ENCODE data around the gene CCNDBP1. TPM values are rescaled to one million over a fixed set of nuclear protein-coding genes. Genes with fewer than 3 reads are reported as not detected.

Gene CCNDBP1, protein sequence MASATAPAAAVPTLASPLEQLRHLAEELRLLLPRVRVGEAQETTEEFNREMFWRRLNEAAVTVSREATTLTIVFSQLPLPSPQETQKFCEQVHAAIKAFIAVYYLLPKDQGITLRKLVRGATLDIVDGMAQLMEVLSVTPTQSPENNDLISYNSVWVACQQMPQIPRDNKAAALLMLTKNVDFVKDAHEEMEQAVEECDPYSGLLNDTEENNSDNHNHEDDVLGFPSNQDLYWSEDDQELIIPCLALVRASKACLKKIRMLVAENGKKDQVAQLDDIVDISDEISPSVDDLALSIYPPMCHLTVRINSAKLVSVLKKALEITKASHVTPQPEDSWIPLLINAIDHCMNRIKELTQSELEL
- total RNA-seq, result 10 to 100 TPM; 40.7 to 64.3 (median 50.4) TPM
- polyA plus RNA-seq, result 10 to 100 TPM; 34.9 to 79.2 (median 36.4) TPM
- long read RNA-seq, donor 1, transcript CCNDBP1-201 (11 exons, 3,660 nt), result major isoform, 52 of 64 reads
- long read RNA-seq, donor 1, partial matches to known transcripts, result 7 of 64 reads
- long read RNA-seq, donor 1, other reads (novel, unspliced or antisense), result 3 of 64 reads
- long read RNA-seq, donor 2, transcript CCNDBP1-201 (11 exons, 3,660 nt), result major isoform, 76 of 90 reads
- long read RNA-seq, donor 2, partial matches to known transcripts, result 4 of 90 reads
- long read RNA-seq, donor 2, other reads (novel, unspliced or antisense), result 5 of 90 reads

DNA sequence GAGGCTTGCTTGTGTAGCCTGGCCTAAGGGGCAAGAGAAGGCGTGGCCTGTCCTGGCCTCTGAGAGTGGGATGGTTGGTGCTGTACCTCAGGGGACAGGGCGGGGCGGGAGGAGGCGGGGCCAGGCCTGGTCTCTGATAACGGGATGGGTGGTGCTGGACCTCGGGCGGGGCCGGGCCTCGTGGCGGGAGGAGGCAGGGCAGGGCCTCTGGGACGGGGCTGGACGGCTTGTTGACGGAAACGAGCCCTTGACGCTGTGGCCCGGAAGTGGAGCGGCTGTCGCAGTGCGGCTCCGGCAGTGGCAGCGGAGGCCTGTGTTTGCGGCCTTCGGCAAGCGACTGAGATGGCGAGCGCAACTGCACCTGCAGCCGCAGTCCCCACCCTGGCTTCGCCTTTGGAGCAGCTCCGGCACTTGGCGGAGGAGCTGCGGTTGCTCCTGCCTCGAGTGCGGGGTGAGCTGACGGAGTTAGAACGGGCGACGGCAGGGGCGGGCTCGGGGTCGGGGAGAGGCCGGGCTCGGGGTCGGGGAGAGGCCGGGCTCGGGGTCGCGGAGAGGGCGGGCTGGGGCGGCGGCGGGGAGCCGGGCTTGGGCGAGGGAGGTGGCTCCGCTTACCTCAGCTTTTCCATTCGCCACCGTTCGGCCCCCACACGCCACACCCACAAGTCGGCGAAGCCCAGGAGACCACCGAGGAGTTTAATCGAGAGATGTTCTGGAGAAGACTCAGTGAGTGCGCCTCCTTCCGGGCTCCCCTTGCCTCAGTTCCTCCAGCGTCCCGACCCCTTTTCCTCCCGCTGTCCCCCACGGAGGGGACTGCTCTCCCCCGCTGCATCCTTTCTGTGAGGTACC is at the start of gene CCNDBP1:
Gene CCNDBP1 (plus strand): TSS at position 247 of the 846 bp plus-strand sequence. CDS start 96 bp downstream, at position 343.
- H3K4me3 ChIP-seq, result peak within 1 kb of the TSS; percentile 88
- H3K36me3 ChIP-seq (ENCODE audit: insufficient read depth in 1 of 2, low read depth in 1 of 2), result peaks cover 2 to 15% of the 10 kb centered on the region in 2 donors
- peaks cover 42% of the 10 kb centered on the region for H3K4me1 ChIP-seq
- TF ChIP-seq, protein P1, sequence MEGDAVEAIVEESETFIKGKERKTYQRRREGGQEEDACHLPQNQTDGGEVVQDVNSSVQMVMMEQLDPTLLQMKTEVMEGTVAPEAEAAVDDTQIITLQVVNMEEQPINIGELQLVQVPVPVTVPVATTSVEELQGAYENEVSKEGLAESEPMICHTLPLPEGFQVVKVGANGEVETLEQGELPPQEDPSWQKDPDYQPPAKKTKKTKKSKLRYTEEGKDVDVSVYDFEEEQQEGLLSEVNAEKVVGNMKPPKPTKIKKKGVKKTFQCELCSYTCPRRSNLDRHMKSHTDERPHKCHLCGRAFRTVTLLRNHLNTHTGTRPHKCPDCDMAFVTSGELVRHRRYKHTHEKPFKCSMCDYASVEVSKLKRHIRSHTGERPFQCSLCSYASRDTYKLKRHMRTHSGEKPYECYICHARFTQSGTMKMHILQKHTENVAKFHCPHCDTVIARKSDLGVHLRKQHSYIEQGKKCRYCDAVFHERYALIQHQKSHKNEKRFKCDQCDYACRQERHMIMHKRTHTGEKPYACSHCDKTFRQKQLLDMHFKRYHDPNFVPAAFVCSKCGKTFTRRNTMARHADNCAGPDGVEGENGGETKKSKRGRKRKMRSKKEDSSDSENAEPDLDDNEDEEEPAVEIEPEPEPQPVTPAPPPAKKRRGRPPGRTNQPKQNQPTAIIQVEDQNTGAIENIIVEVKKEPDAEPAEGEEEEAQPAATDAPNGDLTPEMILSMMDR (IDR thresholded peaks at IDR 0.05), result peak; percentile 24
- no peaks in the 10 kb centered on the region for H3K27me3 ChIP-seq (ENCODE audit: insufficient read depth in 3 of 3, low read length in 2 of 3)
- peak within 1 kb of the TSS; percentile 88 for H3K27ac ChIP-seq
- DNase-seq (peak; percentile 96 to 98), ATAC-seq (peak; percentile 96 to 98 (median 97))
- WGBS, 3 donors, result 1% methylated on average over 40 to 69 of the region's 69 CpGs
- intact Hi-C loops (cut with DNase I), result loop anchor here in 1 of 2 donors (5.0 kb wide), 1 partner anchor 97 kb away; no protein-coding TSS in a partner anchor
- H3K9me3 ChIP-seq, result no peaks in the 10 kb centered on the region

- H3K36me3 ChIP-seq (ENCODE audit: insufficient read depth in 1 of 2, low read depth in 1 of 2), result peaks cover 0 to 65% of the 10 kb centered on the region in 2 donors
- DNase-seq (no peak), ATAC-seq (no peak)
- intact Hi-C loops (cut with DNase I), result no loop called here
- no peak overlapping the region for H3K4me3 ChIP-seq
- H3K27me3 ChIP-seq (ENCODE audit: insufficient read depth in 3 of 3, low read length in 2 of 3), result no peaks in the 10 kb centered on the region
- no peak overlapping the region for H3K27ac ChIP-seq
- no peaks in the 10 kb centered on the region for H3K9me3 ChIP-seq
- no peaks in the 10 kb centered on the region for H3K4me1 ChIP-seq
- TF ChIP-seq, protein P1 (IDR thresholded peaks at IDR 0.05), result no peak
- 90 to 94% (median 93%) methylated on average over 4 of the region's 4 CpGs for WGBS, 3 donors
Measured at GRCh38 chr15:43143203-43143941, 41.8 kb upstream of the CCNDBP1 start.

DNA sequence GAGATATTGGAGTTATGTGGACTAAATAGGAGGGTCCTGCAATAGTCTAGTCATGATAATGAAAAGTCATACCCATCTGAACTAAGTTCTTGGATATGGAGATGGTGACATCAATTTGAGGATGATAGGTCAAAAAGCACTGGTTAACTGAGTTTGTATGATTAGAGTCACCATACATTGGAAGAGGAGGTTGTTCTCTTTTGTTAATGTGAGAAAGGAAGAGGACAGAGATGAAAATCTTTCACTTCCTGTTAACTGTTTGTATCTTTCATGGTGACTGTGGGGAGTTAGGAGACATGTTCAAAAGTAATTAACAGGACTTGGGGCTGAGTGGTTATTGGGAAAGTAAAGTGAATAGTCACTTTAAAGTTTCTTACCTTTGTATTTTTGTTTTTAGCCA is 40.7 kb upstream of the CCNDBP1 start:
- H3K27ac ChIP-seq, result no peak overlapping the region
- TF ChIP-seq, protein P1 (IDR thresholded peaks at IDR 0.05), result no peak
- DNase-seq, result no peak
- H3K4me3 ChIP-seq, result no peak overlapping the region
- H3K27me3 ChIP-seq (ENCODE audit: insufficient read depth in 3 of 3, low read length in 2 of 3), result no peaks in the 10 kb centered on the region
- no peaks in the 10 kb centered on the region for H3K9me3 ChIP-seq
- peaks cover 0 to 65% of the 10 kb centered on the region in 2 donors for H3K36me3 ChIP-seq (ENCODE audit: insufficient read depth in 1 of 2, low read depth in 1 of 2)
- intact Hi-C loops (cut with DNase I), result no loop called here
- no peak for ATAC-seq
- no peaks in the 10 kb centered on the region for H3K4me1 ChIP-seq

- WGBS, 3 donors, result 89 to 91% (median 91%) methylated on average over 5 of the region's 5 CpGs
- H3K9me3 ChIP-seq, result no peaks in the 10 kb centered on the region
- no peak overlapping the region for H3K4me3 ChIP-seq
- DNase-seq, result no peak
- no peak overlapping the region for H3K27ac ChIP-seq
- H3K27me3 ChIP-seq (ENCODE audit: insufficient read depth in 3 of 3, low read length in 2 of 3), result no peaks in the 10 kb centered on the region
- no peak for ATAC-seq
- peaks cover 0 to 64% of the 10 kb centered on the region in 2 donors for H3K36me3 ChIP-seq (ENCODE audit: insufficient read depth in 1 of 2, low read depth in 1 of 2)
- no peaks in the 10 kb centered on the region for H3K4me1 ChIP-seq
- TF ChIP-seq, protein P1 (IDR thresholded peaks at IDR 0.05), result no peak
- intact Hi-C loops (cut with DNase I), result no loop called here
Measured at GRCh38 chr15:43146184-43146583, 39.0 kb upstream of the CCNDBP1 start.

Data from psoas muscle (tissue), 8 donors.